HepG2 (cell line): ENCODE measurements around the gene TDRD9. TPM values are rescaled to one million over a fixed set of nuclear protein-coding genes. Genes with fewer than 3 reads are reported as not detected.
A peak's percentile ranks its signal among the peaks of the same experiment; 100 is the strongest.

Source experiments
- ETV6 ChIP-seq: sonication (generic); formaldehyde crosslinking; conservative IDR thresholded peaks from 2 replicates; pipeline ENCODE4 v1.4.0; 2020; ENCODE audit warnings: missing genetic modification reagents
- IKZF5 ChIP-seq: IDR thresholded peaks from 2 replicates; pipeline ENCODE4 v1.6.1; 2018; ENCODE audit warnings: missing genetic modification reagents, mild to moderate bottlenecking, missing compliant biosample characterization
- KAT7 ChIP-seq: IDR thresholded peaks from 2 replicates; pipeline ENCODE4 v1.6.1; 2018; ENCODE audit warnings: borderline replicate concordance, missing compliant biosample characterization
- KDM6A ChIP-seq: IDR thresholded peaks from 2 replicates; pipeline ENCODE4 v1.6.1; 2016; ENCODE audit warnings: low read depth
- KLF9 ChIP-seq: IDR thresholded peaks from 2 replicates; pipeline ENCODE4 v1.6.1; 2016; ENCODE audit warnings: low read depth
- KMT2A ChIP-seq: sonication (generic); formaldehyde crosslinking; IDR thresholded peaks from 2 replicates; pipeline ENCODE4 v1.4.0; 2020; ENCODE audit warnings: missing genetic modification reagents
- SKI ChIP-seq: fragments of 450-650 bp; IDR thresholded peaks from one replicate; pipeline ENCODE4 v1.6.1; 2018; ENCODE audit warnings: mild to moderate bottlenecking; ENCODE audit not compliant: partially characterized antibody
- THYN1 ChIP-seq: sonication (generic); formaldehyde crosslinking; IDR thresholded peaks from 2 replicates; pipeline ENCODE4 v1.8.1; 2023; ENCODE audit warnings: low read depth, mild to moderate bottlenecking, moderate library complexity, missing genetic modification reagents, borderline replicate concordance
- ZBTB43 ChIP-seq: sonication (generic); formaldehyde crosslinking; conservative IDR thresholded peaks from 2 replicates; pipeline ENCODE4 v1.4.0; 2020; ENCODE audit warnings: missing genetic modification reagents
- ZEB1 ChIP-seq: IDR thresholded peaks from 2 replicates; pipeline ENCODE4 v1.6.1; 2012; ENCODE audit warnings: mild to moderate bottlenecking, low read depth, inconsistent platforms; ENCODE audit not compliant: insufficient replicate concordance
- ZFYVE20 ChIP-seq: sonication (generic); formaldehyde crosslinking; IDR thresholded peaks from 2 replicates; pipeline ENCODE4 v1.8.0; 2023; ENCODE audit warnings: low read depth, mild to moderate bottlenecking, moderate library complexity, missing genetic modification reagents, borderline replicate concordance
- ZNF543 ChIP-seq: sonication (generic); formaldehyde crosslinking; IDR thresholded peaks from 2 replicates; pipeline ENCODE4 v1.4.0; 2020; ENCODE audit warnings: mild to moderate bottlenecking, missing genetic modification reagents
- ZNF773 ChIP-seq: sonication (generic); formaldehyde crosslinking; IDR thresholded peaks from 2 replicates; pipeline ENCODE4 v1.4.0; 2020; ENCODE audit warnings: missing genetic modification reagents, borderline replicate concordance
- ZSCAN20 ChIP-seq: sonication (generic); formaldehyde crosslinking; IDR thresholded peaks from 2 replicates; pipeline ENCODE4 v1.4.0; 2020; ENCODE audit warnings: missing genetic modification reagents, mild to moderate bottlenecking, borderline replicate concordance
- polyA plus RNA-seq, 8 experiments: library from polyadenylated mRNA; depleted of rRNA in 3 of 8; stranded (reverse) in 7 of 8; unstranded in 1 of 8; fragments of >200 nt; fragmentation: Illumina TruSeq in 4 of 8; extraction: Trizol in 4 of 8; gene quantifications; 2 replicates each; pipeline versions ENCODE4 v1.2.1 to v1.2.3, GENCODE V29; 2011 to 2016; ENCODE audit warnings: low read depth in 4 of 8, missing spikeins in 1 of 8, mixed read lengths in 1 of 8; ENCODE audit not compliant: insufficient read depth in 1 of 8
- total RNA-seq, 5 experiments: library from RNA; depleted of rRNA; stranded (reverse); fragments of >200 nt; fragmentation: Illumina TruSeq; extraction: Trizol; gene quantifications; 2 replicates each; pipeline ENCODE4 v1.2.3, GENCODE V29; 2016; ENCODE audit warnings: low read depth in 1 of 5
- TF ChIP-seq, protein P1 (sequence below): sonication (generic); formaldehyde crosslinking; IDR thresholded peaks from 2 replicates; pipeline ENCODE4 v1.4.0; 2020; ENCODE audit warnings: missing genetic modification reagents
- TF ChIP-seq, protein P2 (sequence below): sonication (generic); formaldehyde crosslinking; IDR thresholded peaks from 2 replicates; pipeline ENCODE4 v1.4.0; 2020; ENCODE audit warnings: missing genetic modification reagents
- TF ChIP-seq, protein P3 (sequence below): sonication (generic); formaldehyde crosslinking; IDR thresholded peaks from 2 replicates; pipeline ENCODE4 v1.4.0; 2020; ENCODE audit warnings: missing genetic modification reagents

TDRD9 gene
- total and polyA plus RNA-seq, 2 of the 13 experiments (the other 11 are each of a cell fraction or from before 2014, with no cell fraction given) = not detected

DNA sequence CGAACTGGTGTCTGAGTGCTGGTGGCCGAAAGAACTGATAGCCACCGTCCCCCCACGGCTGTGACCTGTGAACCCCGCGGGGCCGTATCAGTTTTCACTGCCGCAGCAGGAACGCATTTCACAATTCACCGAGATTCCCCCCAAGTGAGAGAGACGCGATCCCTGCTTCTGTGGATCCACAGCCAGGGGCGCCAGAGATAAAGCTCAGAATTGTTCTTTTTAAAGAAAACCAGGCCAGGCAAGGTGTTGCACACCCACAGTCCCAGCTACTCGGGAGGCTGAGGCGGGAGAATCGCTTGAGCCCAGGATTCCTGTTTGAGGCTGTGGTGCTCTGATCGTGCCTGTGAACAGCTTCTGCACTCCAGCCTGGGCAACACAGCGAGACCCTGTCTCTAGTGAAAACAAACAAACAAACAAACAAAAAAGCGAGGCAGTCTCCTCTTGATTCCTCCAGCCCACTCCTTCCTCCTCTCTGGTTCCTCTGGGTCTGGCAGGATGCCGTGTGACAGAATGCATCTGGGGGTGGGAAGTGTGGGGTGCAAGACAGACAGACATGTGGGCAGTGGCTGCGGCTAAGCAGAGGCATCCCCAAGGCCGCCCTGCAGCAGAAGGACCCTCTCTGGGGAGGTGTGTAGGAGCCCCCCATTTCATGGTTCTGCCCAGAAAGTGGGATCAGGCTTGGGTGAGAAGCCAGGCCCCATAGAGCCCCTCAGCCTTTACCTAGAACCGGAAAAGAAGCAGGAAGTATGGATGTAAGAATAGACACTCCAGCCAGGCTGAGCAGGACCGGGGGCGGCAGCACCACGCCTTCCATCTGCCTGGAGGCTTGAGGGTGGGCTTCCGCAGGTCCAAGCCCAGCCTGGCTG lies 41.7 kb upstream of the TDRD9 start (continued):
- TF ChIP-seq ZNF543 (CRISPR knock-in tag) (no peak), KMT2A (CRISPR knock-in tag) (peak; percentile 71), IKZF5 (CRISPR knock-in tag) (peak; percentile 27; the same call in 1 of the 2 replicates), SKI (peak; percentile 43), ZFYVE20 (CRISPR knock-in tag) (no peak), KDM6A (peak; percentile 31; the same call in 1 of the 2 replicates), ZBTB43 (CRISPR knock-in tag) (no peak), KAT7 (CRISPR knock-in tag) (no peak), ZNF773 (CRISPR knock-in tag) (0 out of 2 replicates have a peak, but pooled peaks have one; percentile 21), THYN1 (no peak), ETV6 (peak; percentile 79; the same call in 1 of the 2 replicates), ZEB1 (no peak), ZSCAN20 (no peak), KLF9 (CRISPR knock-in tag) (no peak)
- TF ChIP-seq, protein P1, sequence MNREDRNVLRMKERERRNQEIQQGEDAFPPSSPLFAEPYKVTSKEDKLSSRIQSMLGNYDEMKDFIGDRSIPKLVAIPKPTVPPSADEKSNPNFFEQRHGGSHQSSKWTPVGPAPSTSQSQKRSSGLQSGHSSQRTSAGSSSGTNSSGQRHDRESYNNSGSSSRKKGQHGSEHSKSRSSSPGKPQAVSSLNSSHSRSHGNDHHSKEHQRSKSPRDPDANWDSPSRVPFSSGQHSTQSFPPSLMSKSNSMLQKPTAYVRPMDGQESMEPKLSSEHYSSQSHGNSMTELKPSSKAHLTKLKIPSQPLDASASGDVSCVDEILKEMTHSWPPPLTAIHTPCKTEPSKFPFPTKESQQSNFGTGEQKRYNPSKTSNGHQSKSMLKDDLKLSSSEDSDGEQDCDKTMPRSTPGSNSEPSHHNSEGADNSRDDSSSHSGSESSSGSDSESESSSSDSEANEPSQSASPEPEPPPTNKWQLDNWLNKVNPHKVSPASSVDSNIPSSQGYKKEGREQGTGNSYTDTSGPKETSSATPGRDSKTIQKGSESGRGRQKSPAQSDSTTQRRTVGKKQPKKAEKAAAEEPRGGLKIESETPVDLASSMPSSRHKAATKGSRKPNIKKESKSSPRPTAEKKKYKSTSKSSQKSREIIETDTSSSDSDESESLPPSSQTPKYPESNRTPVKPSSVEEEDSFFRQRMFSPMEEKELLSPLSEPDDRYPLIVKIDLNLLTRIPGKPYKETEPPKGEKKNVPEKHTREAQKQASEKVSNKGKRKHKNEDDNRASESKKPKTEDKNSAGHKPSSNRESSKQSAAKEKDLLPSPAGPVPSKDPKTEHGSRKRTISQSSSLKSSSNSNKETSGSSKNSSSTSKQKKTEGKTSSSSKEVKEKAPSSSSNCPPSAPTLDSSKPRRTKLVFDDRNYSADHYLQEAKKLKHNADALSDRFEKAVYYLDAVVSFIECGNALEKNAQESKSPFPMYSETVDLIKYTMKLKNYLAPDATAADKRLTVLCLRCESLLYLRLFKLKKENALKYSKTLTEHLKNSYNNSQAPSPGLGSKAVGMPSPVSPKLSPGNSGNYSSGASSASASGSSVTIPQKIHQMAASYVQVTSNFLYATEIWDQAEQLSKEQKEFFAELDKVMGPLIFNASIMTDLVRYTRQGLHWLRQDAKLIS = no peak
- TF ChIP-seq, protein P2, sequence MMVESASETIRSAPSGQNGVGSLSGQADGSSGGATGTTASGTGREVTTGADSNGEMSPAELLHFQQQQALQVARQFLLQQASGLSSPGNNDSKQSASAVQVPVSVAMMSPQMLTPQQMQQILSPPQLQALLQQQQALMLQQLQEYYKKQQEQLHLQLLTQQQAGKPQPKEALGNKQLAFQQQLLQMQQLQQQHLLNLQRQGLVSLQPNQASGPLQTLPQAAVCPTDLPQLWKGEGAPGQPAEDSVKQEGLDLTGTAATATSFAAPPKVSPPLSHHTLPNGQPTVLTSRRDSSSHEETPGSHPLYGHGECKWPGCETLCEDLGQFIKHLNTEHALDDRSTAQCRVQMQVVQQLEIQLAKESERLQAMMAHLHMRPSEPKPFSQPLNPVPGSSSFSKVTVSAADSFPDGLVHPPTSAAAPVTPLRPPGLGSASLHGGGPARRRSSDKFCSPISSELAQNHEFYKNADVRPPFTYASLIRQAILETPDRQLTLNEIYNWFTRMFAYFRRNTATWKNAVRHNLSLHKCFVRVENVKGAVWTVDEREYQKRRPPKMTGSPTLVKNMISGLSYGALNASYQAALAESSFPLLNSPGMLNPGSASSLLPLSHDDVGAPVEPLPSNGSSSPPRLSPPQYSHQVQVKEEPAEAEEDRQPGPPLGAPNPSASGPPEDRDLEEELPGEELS (CRISPR knock-in tag) = peak; percentile 48; the same call in 1 of the 2 replicates
- TF ChIP-seq, protein P3, sequence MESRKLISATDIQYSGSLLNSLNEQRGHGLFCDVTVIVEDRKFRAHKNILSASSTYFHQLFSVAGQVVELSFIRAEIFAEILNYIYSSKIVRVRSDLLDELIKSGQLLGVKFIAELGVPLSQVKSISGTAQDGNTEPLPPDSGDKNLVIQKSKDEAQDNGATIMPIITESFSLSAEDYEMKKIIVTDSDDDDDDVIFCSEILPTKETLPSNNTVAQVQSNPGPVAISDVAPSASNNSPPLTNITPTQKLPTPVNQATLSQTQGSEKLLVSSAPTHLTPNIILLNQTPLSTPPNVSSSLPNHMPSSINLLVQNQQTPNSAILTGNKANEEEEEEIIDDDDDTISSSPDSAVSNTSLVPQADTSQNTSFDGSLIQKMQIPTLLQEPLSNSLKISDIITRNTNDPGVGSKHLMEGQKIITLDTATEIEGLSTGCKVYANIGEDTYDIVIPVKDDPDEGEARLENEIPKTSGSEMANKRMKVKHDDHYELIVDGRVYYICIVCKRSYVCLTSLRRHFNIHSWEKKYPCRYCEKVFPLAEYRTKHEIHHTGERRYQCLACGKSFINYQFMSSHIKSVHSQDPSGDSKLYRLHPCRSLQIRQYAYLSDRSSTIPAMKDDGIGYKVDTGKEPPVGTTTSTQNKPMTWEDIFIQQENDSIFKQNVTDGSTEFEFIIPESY (CRISPR knock-in tag) = 0 out of 2 replicates have a peak, but pooled peaks have one; percentile 32
